ENCODE results near the gene PRSS38.
"Not testable (repeated sequence)": the region's sequence is repeated elsewhere in the genome, so short reads cannot be mapped to it uniquely, and the experiment has no call there.

Gene PRSS38

GRCh38 chr1:227846265-227846858 is 30.9 kb downstream of the PRSS38 start:
- DNase-seq = no peak

GRCh38 chr1:227847046-227847445 is 31.6 kb downstream of the PRSS38 start:
- DNase-seq = not testable (repeated sequence)

- no peak for DNase-seq
Observed at GRCh38 chr1:227848430-227848932, 33.0 kb downstream of the PRSS38 start.

GRCh38 chr1:227849251-227849650 is 33.8 kb downstream of the PRSS38 start:
- DNase-seq = no peak

- DNase-seq = no peak
Observed at GRCh38 chr1:227854189-227854588, 38.7 kb downstream of the PRSS38 start.

GRCh38 chr1:227855687-227856086 is 40.2 kb downstream of the PRSS38 start:
- no peak for DNase-seq

- DNase-seq = no peak
Observed at GRCh38 chr1:227856147-227856858, 40.8 kb downstream of the PRSS38 start.

GRCh38 chr1:227864882-227865281 is 49.4 kb downstream of the PRSS38 start:
- no peak for DNase-seq

- DNase-seq = no peak
Observed at GRCh38 chr1:227869279-227869842, 53.9 kb downstream of the PRSS38 start.

GRCh38 chr1:227869851-227870305 is 54.4 kb downstream of the PRSS38 start:
- DNase-seq = peak; percentile 18

GRCh38 chr1:227870366-227870765 is 54.9 kb downstream of the PRSS38 start:
- no peak for DNase-seq

- DNase-seq = not testable (repeated sequence)
Observed at GRCh38 chr1:227871892-227872291, 56.4 kb downstream of the PRSS38 start.

GRCh38 chr1:227877810-227878209 is 62.3 kb downstream of the PRSS38 start:
- not testable (repeated sequence) for DNase-seq

GRCh38 chr1:227880342-227880924 is 65.0 kb downstream of the PRSS38 start:
- no peak for DNase-seq

GRCh38 chr1:227883073-227883520 is 67.6 kb downstream of the PRSS38 start:
- DNase-seq = no peak

GRCh38 chr1:227883641-227884301 is 68.3 kb downstream of the PRSS38 start:
- no peak for DNase-seq

- DNase-seq = no peak
Observed at GRCh38 chr1:227884370-227885134, 69.1 kb downstream of the PRSS38 start.

GRCh38 chr1:227885135-227885647 is 69.7 kb downstream of the PRSS38 start:
- DNase-seq = no peak

- DNase-seq = peak; percentile 35
Observed at GRCh38 chr1:227885648-227886502, 70.4 kb downstream of the PRSS38 start.

GRCh38 chr1:227886503-227886961 is 71.1 kb downstream of the PRSS38 start:
- DNase-seq = no peak

Measured in fibroblast of skin of right quadriceps (primary cell).